ENCODE results near the gene EPB41.

- TF ChIP-seq, protein P1, sequence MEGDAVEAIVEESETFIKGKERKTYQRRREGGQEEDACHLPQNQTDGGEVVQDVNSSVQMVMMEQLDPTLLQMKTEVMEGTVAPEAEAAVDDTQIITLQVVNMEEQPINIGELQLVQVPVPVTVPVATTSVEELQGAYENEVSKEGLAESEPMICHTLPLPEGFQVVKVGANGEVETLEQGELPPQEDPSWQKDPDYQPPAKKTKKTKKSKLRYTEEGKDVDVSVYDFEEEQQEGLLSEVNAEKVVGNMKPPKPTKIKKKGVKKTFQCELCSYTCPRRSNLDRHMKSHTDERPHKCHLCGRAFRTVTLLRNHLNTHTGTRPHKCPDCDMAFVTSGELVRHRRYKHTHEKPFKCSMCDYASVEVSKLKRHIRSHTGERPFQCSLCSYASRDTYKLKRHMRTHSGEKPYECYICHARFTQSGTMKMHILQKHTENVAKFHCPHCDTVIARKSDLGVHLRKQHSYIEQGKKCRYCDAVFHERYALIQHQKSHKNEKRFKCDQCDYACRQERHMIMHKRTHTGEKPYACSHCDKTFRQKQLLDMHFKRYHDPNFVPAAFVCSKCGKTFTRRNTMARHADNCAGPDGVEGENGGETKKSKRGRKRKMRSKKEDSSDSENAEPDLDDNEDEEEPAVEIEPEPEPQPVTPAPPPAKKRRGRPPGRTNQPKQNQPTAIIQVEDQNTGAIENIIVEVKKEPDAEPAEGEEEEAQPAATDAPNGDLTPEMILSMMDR (IDR thresholded peaks at IDR 0.05) = no peak
- TF ChIP-seq POLR2A (IDR thresholded peaks at IDR 0.05) (no peak), POLR2AphosphoS5 (IDR thresholded peaks at IDR 0.05) (no peak), EP300 (IDR thresholded peaks at IDR 0.05) (no peak)
These were observed 108.3 kb downstream of the EPB41 start for GRCh38 chr1:29022620-29023019.

Data from sigmoid colon (tissue), 4 donors.